Activated CD8-positive, alpha-beta T cell treated with anti-CD3 and anti-CD28 coated beads for 36 hours (primary cell): ENCODE measurements around the gene SYCE1. TPM values are rescaled to one million over a fixed set of nuclear protein-coding genes. Genes with fewer than 3 reads are reported as not detected.

Experiments
- ATAC-seq: fragments of 200-7000 bp; cut with Tn5 transposase; one replicate; pipeline ENCODE4 v1.10.0; 2021; ENCODE audit warnings: mild to moderate bottlenecking, moderate library complexity
- CTCF ChIA-PET: fragments of 350-600 bp; sonication (Branson Sonifier 250); formaldehyde crosslinking; loops from one replicate; lab custom pipeline; 2021; ENCODE audit warnings: antibody characterized with exemption; lab: Charles Lee
- POLR2A ChIA-PET: fragments of 350-600 bp; sonication (Branson Sonifier 250); formaldehyde crosslinking; loops from one replicate; lab custom pipeline; 2021; ENCODE audit warnings: antibody characterized with exemption; lab: Charles Lee
- DNase-seq: peaks from one replicate; pipeline ENCODE4 v3.0.0-alpha.2; 2020
- H3K27ac Mint-ChIP-seq: one replicate; pipeline ENCODE4 v1.8.0; 2021; ENCODE audit warnings: mild to moderate bottlenecking, mixed read lengths
- H3K27me3 Mint-ChIP-seq: one replicate; pipeline ENCODE4 v1.8.0; 2021; ENCODE audit warnings: mixed read lengths
- H3K36me3 Mint-ChIP-seq: one replicate; pipeline ENCODE4 v1.8.0; 2021; ENCODE audit warnings: low read depth, mixed read lengths
- H3K4me1 Mint-ChIP-seq: one replicate; pipeline ENCODE4 v1.8.0; 2021; ENCODE audit warnings: low read depth, mixed read lengths
- H3K4me3 Mint-ChIP-seq: one replicate; pipeline ENCODE4 v1.8.0; 2021; ENCODE audit warnings: mild to moderate bottlenecking, moderate library complexity, mixed read lengths
- H3K9me3 Mint-ChIP-seq: one replicate; pipeline ENCODE4 v1.8.0; 2021; ENCODE audit warnings: mixed read lengths
- CTCF ChIP-seq: fragments of 200-600 bp; IDR thresholded peaks from one replicate; pipeline ENCODE4 v1.8.0; 2022; ENCODE audit warnings: antibody characterized with exemption, mild to moderate bottlenecking
- intact Hi-C: fragments of 100-400 bp; cut with micrococcal nuclease; formaldehyde crosslinking; loops from one replicate; pipeline ENCODE4 v1.10.0; 2022
- total RNA-seq, 2 experiments: library from RNA; stranded (reverse); gene quantifications; one replicate each; pipeline ENCODE4 v1.2.3, GENCODE V29; 2021

The SYCE1 gene
- total RNA-seq, 2 experiments from 2014 or later = not detected

- Mint-ChIP-seq H3K27ac (no peak overlapping the region), H3K27me3 (peaks cover 2% of the 10 kb centered on the region), H3K4me1 (peaks cover 3% of the 10 kb centered on the region), H3K36me3 (no peaks in the 10 kb centered on the region), H3K4me3 (no peak overlapping the region), H3K9me3 (no peaks in the 10 kb centered on the region)
- ChIA-PET POLR2A (no interaction called here), CTCF (no interaction called here)
- DNase-seq (no peak), ATAC-seq (no peak)
- no peak for TF ChIP-seq CTCF
- intact Hi-C loops = no loop called here
Measured at GRCh38 chr10:133536198-133536597, 29.2 kb downstream of the SYCE1 start.

GRCh38 chr10:133534417-133534816 is 31.0 kb downstream of the SYCE1 start:
- Mint-ChIP-seq H3K4me3 (no peak overlapping the region), H3K27me3 (peaks cover 17% of the 10 kb centered on the region), H3K27ac (no peak overlapping the region), H3K4me1 (peaks cover 8% of the 10 kb centered on the region), H3K9me3 (no peaks in the 10 kb centered on the region), H3K36me3 (no peaks in the 10 kb centered on the region)
- ChIA-PET CTCF (no interaction called here), POLR2A (no interaction called here)
- ATAC-seq = no peak
- TF ChIP-seq CTCF = no peak
- intact Hi-C loops = no loop called here
- DNase-seq = no peak

- intact Hi-C loops = no loop called here
- DNase-seq = no peak
- ChIA-PET CTCF (no interaction called here), POLR2A (no interaction called here)
- Mint-ChIP-seq H3K36me3 (no peaks in the 10 kb centered on the region), H3K4me1 (peaks cover 13% of the 10 kb centered on the region), H3K9me3 (no peaks in the 10 kb centered on the region), H3K27me3 (peaks cover 28% of the 10 kb centered on the region), H3K27ac (no peak overlapping the region), H3K4me3 (no peak overlapping the region)
- no peak for TF ChIP-seq CTCF
- ATAC-seq = no peak
Measured at GRCh38 chr10:133532871-133533270, 32.5 kb downstream of the SYCE1 start.

- intact Hi-C loops = no loop called here
Measured at GRCh38 chr10:133530506-133530905, 34.9 kb downstream of the SYCE1 start.

GRCh38 chr10:133529576-133529946 is 35.8 kb downstream of the SYCE1 start:
- H3K4me1 Mint-ChIP-seq = peaks cover 10% of the 10 kb centered on the region
- H3K4me3 Mint-ChIP-seq = peak overlapping the region; percentile 52
- CTCF ChIA-PET = interaction anchor here (0.7 to 1.1 kb wide), 3 partner anchors 9 to 200 kb away, joined by 3 read pairs; no protein-coding TSS in a partner anchor
- no peak overlapping the region for H3K27ac Mint-ChIP-seq
- no peaks in the 10 kb centered on the region for H3K9me3 Mint-ChIP-seq
- DNase-seq = no peak
- H3K36me3 Mint-ChIP-seq = no peaks in the 10 kb centered on the region
- no peak for TF ChIP-seq CTCF
- ATAC-seq = no peak
- POLR2A ChIA-PET = no interaction called here
- H3K27me3 Mint-ChIP-seq = peaks cover 40% of the 10 kb centered on the region
- intact Hi-C loops = no loop called here

More at GRCh38 chr10:133530506-133530905, 34.9 kb downstream of the SYCE1 start:
- no peaks in the 10 kb centered on the region for H3K9me3 Mint-ChIP-seq
- peaks cover 10% of the 10 kb centered on the region for H3K4me1 Mint-ChIP-seq
- H3K27me3 Mint-ChIP-seq = peaks cover 40% of the 10 kb centered on the region
- no peaks in the 10 kb centered on the region for H3K36me3 Mint-ChIP-seq
- no peak for TF ChIP-seq CTCF
- H3K27ac Mint-ChIP-seq = no peak overlapping the region
- no peak overlapping the region for H3K4me3 Mint-ChIP-seq
- ChIA-PET POLR2A (no interaction called here), CTCF (interaction anchor here (1.2 kb wide), 1 partner anchor 93 kb away, joined by 3 read pairs; no protein-coding TSS in a partner anchor)
- DNase-seq = no peak
- ATAC-seq = no peak
